Measurements from ENCODE around the gene TCF7L2. TPM values are rescaled to one million over a fixed set of nuclear protein-coding genes. Genes with fewer than 3 reads are reported as not detected.

The TCF7L2 gene
- total RNA-seq, 4 donors from 2014 or later = 12.7 to 59.9 (median 16.1) TPM

DNA sequence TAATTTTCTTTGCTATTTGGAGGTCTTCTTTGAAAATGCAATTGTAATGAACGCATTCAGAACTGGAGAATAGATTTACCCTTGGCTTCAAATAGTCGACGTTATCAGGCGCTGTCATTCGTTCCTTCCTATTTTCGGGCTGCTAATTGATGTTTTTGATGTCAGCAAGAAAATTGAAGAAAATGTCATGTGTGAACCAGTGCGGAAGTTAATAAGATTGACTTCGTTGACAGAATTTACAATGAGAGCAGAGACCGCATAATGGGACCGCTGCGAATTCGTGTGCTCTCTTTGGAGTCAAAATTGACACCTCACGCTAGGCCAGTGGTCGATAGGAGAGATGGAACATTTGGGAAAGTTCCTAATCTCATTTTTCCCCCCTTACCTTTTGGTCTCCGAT, 168.8 kb downstream of the TCF7L2 start:
- H3K27ac ChIP-seq = no peak overlapping the region
- no peaks in the 10 kb centered on the region for H3K36me3 ChIP-seq
- TF ChIP-seq POLR2A (IDR thresholded peaks at IDR 0.05) (no peak), CTCF (IDR thresholded peaks at IDR 0.05) (no peak)
- no peak for DNase-seq
- intact Hi-C loops (cut with DNase I; ENCODE audit: low total_unique reads) = no loop called here
- no peaks in the 10 kb centered on the region for H3K4me1 ChIP-seq
- H3K9me3 ChIP-seq = no peaks in the 10 kb centered on the region
- no peak overlapping the region for H3K4me3 ChIP-seq
- no peaks in the 10 kb centered on the region for H3K27me3 ChIP-seq

DNA sequence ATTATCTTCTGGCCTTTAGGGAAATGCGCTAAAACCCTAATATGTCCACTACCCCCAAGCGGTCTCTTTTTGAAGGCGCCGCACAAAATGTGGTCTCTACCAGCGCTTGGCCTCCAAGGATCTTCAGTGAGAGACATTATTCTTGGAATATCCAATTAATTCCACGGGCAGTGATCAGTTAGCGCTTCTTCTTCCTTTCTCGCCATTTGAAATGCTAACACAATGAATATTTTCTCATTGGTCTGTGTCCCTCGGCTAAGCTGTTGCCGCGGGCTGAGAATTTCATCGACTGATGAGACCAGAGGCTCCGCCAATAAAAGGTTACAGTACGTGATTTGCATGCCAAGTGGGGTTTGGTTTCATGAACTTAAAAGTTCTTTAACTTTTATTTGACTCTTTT, 169.8 kb downstream of the TCF7L2 start:
- no peak for DNase-seq
- no peaks in the 10 kb centered on the region for H3K27me3 ChIP-seq
- TF ChIP-seq CTCF (IDR thresholded peaks at IDR 0.05) = no peak
- TF ChIP-seq POLR2A (IDR thresholded peaks at IDR 0.05) = no peak
- H3K4me3 ChIP-seq = no peak overlapping the region
- H3K27ac ChIP-seq = no peak overlapping the region
- H3K9me3 ChIP-seq = no peaks in the 10 kb centered on the region
- H3K36me3 ChIP-seq = no peaks in the 10 kb centered on the region
- H3K4me1 ChIP-seq = no peaks in the 10 kb centered on the region
- intact Hi-C loops (cut with DNase I; ENCODE audit: low total_unique reads) = loop anchor here (10.0 kb wide), 1 partner anchor 165 kb away; the partner anchor contains the start of gene TCF7L2

GRCh38 chr10:113121153-113121552, 171.1 kb downstream of the TCF7L2 start:
- H3K4me1 ChIP-seq = no peaks in the 10 kb centered on the region
- no peak for TF ChIP-seq CTCF (IDR thresholded peaks at IDR 0.05)
- no peak for TF ChIP-seq POLR2A (IDR thresholded peaks at IDR 0.05)
- H3K9me3 ChIP-seq = no peaks in the 10 kb centered on the region
- no peak for DNase-seq
- no peaks in the 10 kb centered on the region for H3K36me3 ChIP-seq
- H3K27ac ChIP-seq = no peak overlapping the region
- no peak overlapping the region for H3K4me3 ChIP-seq
- intact Hi-C loops (cut with DNase I; ENCODE audit: low total_unique reads) = loop anchor here (10.0 kb wide), 1 partner anchor 166 kb away; the partner anchor contains the start of gene TCF7L2
- no peaks in the 10 kb centered on the region for H3K27me3 ChIP-seq

DNA sequence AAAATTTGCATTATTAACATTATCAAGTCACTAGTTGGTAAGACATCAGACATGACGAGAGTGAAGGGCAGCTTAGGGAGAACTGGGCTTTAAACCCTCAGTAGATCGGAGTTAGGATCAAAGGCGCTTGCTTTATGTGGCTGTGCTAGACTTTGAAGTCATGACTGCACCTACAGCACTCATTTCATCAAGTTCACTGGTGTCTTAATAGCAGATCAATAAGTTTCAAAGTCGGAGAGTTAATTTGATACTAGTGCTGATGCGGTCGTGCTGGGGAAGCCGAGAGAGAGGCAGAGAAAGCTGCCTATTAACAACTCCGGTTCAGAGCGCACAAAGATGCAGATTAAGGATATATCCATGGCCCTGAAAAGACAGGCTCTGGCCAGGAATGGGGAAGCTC, 172.9 kb downstream of the TCF7L2 start:
- no peaks in the 10 kb centered on the region for H3K27me3 ChIP-seq
- no peak overlapping the region for H3K4me3 ChIP-seq
- H3K27ac ChIP-seq = no peak overlapping the region
- no peaks in the 10 kb centered on the region for H3K4me1 ChIP-seq
- no peaks in the 10 kb centered on the region for H3K9me3 ChIP-seq
- TF ChIP-seq CTCF (IDR thresholded peaks at IDR 0.05) (no peak), POLR2A (IDR thresholded peaks at IDR 0.05) (no peak)
- DNase-seq = no peak
- intact Hi-C loops (cut with DNase I; ENCODE audit: low total_unique reads) = loop anchor here (10.0 kb wide), 1 partner anchor 168 kb away; the partner anchor contains the start of gene TCF7L2
- H3K36me3 ChIP-seq = no peaks in the 10 kb centered on the region

DNA sequence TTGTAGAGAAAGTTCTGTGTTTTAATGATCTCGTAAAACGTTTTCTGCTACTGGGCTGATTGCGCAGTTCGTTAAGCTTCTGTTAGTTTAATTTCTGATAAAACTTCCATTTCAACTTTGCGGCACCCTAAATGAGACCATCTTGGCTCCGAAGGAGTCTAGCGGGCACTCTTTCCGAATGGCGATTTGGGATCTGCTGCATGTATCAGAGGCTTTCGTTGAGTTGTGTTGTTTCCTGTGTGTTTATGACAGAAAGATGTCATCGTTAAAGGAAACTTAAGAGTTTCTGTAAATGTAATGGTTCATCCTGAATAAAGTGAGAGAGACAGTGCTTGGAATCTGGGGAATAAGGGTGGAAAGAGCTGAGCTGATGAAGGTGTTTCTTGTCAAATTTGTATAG, 174.7 kb downstream of the TCF7L2 start:
- TF ChIP-seq CTCF (IDR thresholded peaks at IDR 0.05) (no peak), POLR2A (IDR thresholded peaks at IDR 0.05) (no peak)
- Histone ChIP-seq H3K27me3 (no peaks in the 10 kb centered on the region), H3K4me3 (no peak overlapping the region), H3K27ac (no peak overlapping the region), H3K36me3 (no peaks in the 10 kb centered on the region), H3K4me1 (no peaks in the 10 kb centered on the region), H3K9me3 (no peaks in the 10 kb centered on the region)
- intact Hi-C loops (cut with DNase I; ENCODE audit: low total_unique reads) = loop anchor here (10.0 kb wide), 1 partner anchor 170 kb away; the partner anchor contains the start of gene TCF7L2
- no peak for DNase-seq
